Kidney tubule cell (primary cell): ENCODE results near the gene NUB1.

ENCODE experiments used
- DNase-seq: peaks from one replicate; pipeline ENCODE4 v3.0.0-alpha.2; 2018; ENCODE audit warnings: low spot score

NUB1 gene

GRCh38 chr7:151426441-151426903, 84.9 kb downstream of the NUB1 start:
- DNase-seq = peak; percentile 12

- no peak for DNase-seq
Measured at GRCh38 chr7:151426904-151427704, 85.5 kb downstream of the NUB1 start.

- DNase-seq = no peak
Measured at GRCh38 chr7:151427705-151428377, 86.2 kb downstream of the NUB1 start.
